ENCODE results near the gene FOXL3.

The FOXL3 gene

GRCh38 chr7:247636-248035, 42.3 kb upstream of the FOXL3 start:
- no peaks in the 10 kb centered on the region for H3K27me3 ChIP-seq (replicated peaks; ENCODE audit: control insufficient read depth, insufficient read depth, low read length, poor library complexity, severe bottlenecking)
- no peak for DNase-seq
- H3K4me1 ChIP-seq (ENCODE audit: control insufficient read depth, insufficient read depth, low read length, poor library complexity, severe bottlenecking): no peaks in the 10 kb centered on the region
- no peaks in the 10 kb centered on the region for H3K36me3 ChIP-seq (ENCODE audit: control insufficient read depth, insufficient read depth, low read length)
- no peak overlapping the region for H3K4me3 ChIP-seq (ENCODE audit: insufficient read depth, low read depth, low read length, poor library complexity, severe bottlenecking)
- no peaks in the 10 kb centered on the region for H3K9me3 ChIP-seq (ENCODE audit: control insufficient read depth, low read length)
- no peak overlapping the region for H3K27ac ChIP-seq (ENCODE audit: insufficient read depth, low read length, poor library complexity, severe bottlenecking)

- Histone ChIP-seq H3K4me1 (ENCODE audit: control insufficient read depth, insufficient read depth, low read length, poor library complexity, severe bottlenecking) (no peaks in the 10 kb centered on the region), H3K9me3 (ENCODE audit: control insufficient read depth, low read length) (no peaks in the 10 kb centered on the region), H3K27me3 (replicated peaks; ENCODE audit: control insufficient read depth, insufficient read depth, low read length, poor library complexity, severe bottlenecking) (no peaks in the 10 kb centered on the region), H3K4me3 (ENCODE audit: insufficient read depth, low read depth, low read length, poor library complexity, severe bottlenecking) (no peak overlapping the region), H3K27ac (ENCODE audit: insufficient read depth, low read length, poor library complexity, severe bottlenecking) (no peak overlapping the region), H3K36me3 (ENCODE audit: control insufficient read depth, insufficient read depth, low read length) (no peaks in the 10 kb centered on the region)
- no peak for DNase-seq
Measured at GRCh38 chr7:248732-249435, 41.1 kb upstream of the FOXL3 start.

GRCh38 chr7:249989-250388, 40.0 kb upstream of the FOXL3 start:
- Histone ChIP-seq H3K4me1 (ENCODE audit: control insufficient read depth, insufficient read depth, low read length, poor library complexity, severe bottlenecking) (no peaks in the 10 kb centered on the region), H3K36me3 (ENCODE audit: control insufficient read depth, insufficient read depth, low read length) (no peaks in the 10 kb centered on the region), H3K4me3 (ENCODE audit: insufficient read depth, low read depth, low read length, poor library complexity, severe bottlenecking) (no peak overlapping the region), H3K9me3 (ENCODE audit: control insufficient read depth, low read length) (no peaks in the 10 kb centered on the region), H3K27me3 (replicated peaks; ENCODE audit: control insufficient read depth, insufficient read depth, low read length, poor library complexity, severe bottlenecking) (no peaks in the 10 kb centered on the region), H3K27ac (ENCODE audit: insufficient read depth, low read length, poor library complexity, severe bottlenecking) (no peak overlapping the region)
- no peak for DNase-seq

- Histone ChIP-seq H3K36me3 (ENCODE audit: control insufficient read depth, insufficient read depth, low read length) (no peaks in the 10 kb centered on the region), H3K9me3 (ENCODE audit: control insufficient read depth, low read length) (no peaks in the 10 kb centered on the region), H3K4me3 (ENCODE audit: insufficient read depth, low read depth, low read length, poor library complexity, severe bottlenecking) (no peak overlapping the region), H3K27ac (ENCODE audit: insufficient read depth, low read length, poor library complexity, severe bottlenecking) (no peak overlapping the region), H3K4me1 (ENCODE audit: control insufficient read depth, insufficient read depth, low read length, poor library complexity, severe bottlenecking) (no peaks in the 10 kb centered on the region), H3K27me3 (replicated peaks; ENCODE audit: control insufficient read depth, insufficient read depth, low read length, poor library complexity, severe bottlenecking) (no peaks in the 10 kb centered on the region)
- no peak for DNase-seq
Measured at GRCh38 chr7:250523-250922, 39.4 kb upstream of the FOXL3 start.

- no peak overlapping the region for H3K4me3 ChIP-seq (ENCODE audit: insufficient read depth, low read depth, low read length, poor library complexity, severe bottlenecking)
- DNase-seq: no peak
- no peaks in the 10 kb centered on the region for H3K36me3 ChIP-seq (ENCODE audit: control insufficient read depth, insufficient read depth, low read length)
- H3K27ac ChIP-seq (ENCODE audit: insufficient read depth, low read length, poor library complexity, severe bottlenecking): no peak overlapping the region
- H3K27me3 ChIP-seq (replicated peaks; ENCODE audit: control insufficient read depth, insufficient read depth, low read length, poor library complexity, severe bottlenecking): no peaks in the 10 kb centered on the region
- no peaks in the 10 kb centered on the region for H3K9me3 ChIP-seq (ENCODE audit: control insufficient read depth, low read length)
- no peaks in the 10 kb centered on the region for H3K4me1 ChIP-seq (ENCODE audit: control insufficient read depth, insufficient read depth, low read length, poor library complexity, severe bottlenecking)
Measured at GRCh38 chr7:251005-251404, 39.0 kb upstream of the FOXL3 start.

- no peaks in the 10 kb centered on the region for H3K27me3 ChIP-seq (replicated peaks; ENCODE audit: control insufficient read depth, insufficient read depth, low read length, poor library complexity, severe bottlenecking)
- H3K27ac ChIP-seq (ENCODE audit: insufficient read depth, low read length, poor library complexity, severe bottlenecking): no peak overlapping the region
- H3K36me3 ChIP-seq (ENCODE audit: control insufficient read depth, insufficient read depth, low read length): no peaks in the 10 kb centered on the region
- H3K9me3 ChIP-seq (ENCODE audit: control insufficient read depth, low read length): no peaks in the 10 kb centered on the region
- no peak overlapping the region for H3K4me3 ChIP-seq (ENCODE audit: insufficient read depth, low read depth, low read length, poor library complexity, severe bottlenecking)
- H3K4me1 ChIP-seq (ENCODE audit: control insufficient read depth, insufficient read depth, low read length, poor library complexity, severe bottlenecking): no peaks in the 10 kb centered on the region
- no peak for DNase-seq
Measured at GRCh38 chr7:251446-252175, 38.4 kb upstream of the FOXL3 start.

- no peak for DNase-seq
- H3K36me3 ChIP-seq (ENCODE audit: control insufficient read depth, insufficient read depth, low read length): no peaks in the 10 kb centered on the region
- no peaks in the 10 kb centered on the region for H3K27me3 ChIP-seq (replicated peaks; ENCODE audit: control insufficient read depth, insufficient read depth, low read length, poor library complexity, severe bottlenecking)
Measured at GRCh38 chr7:252216-252965, 37.6 kb upstream of the FOXL3 start.

GRCh38 chr7:252981-253380, 37.0 kb upstream of the FOXL3 start:
- DNase-seq: no peak
- H3K4me1 ChIP-seq (ENCODE audit: control insufficient read depth, insufficient read depth, low read length, poor library complexity, severe bottlenecking): no peaks in the 10 kb centered on the region
- H3K36me3 ChIP-seq (ENCODE audit: control insufficient read depth, insufficient read depth, low read length): no peaks in the 10 kb centered on the region
- no peak overlapping the region for H3K4me3 ChIP-seq (ENCODE audit: insufficient read depth, low read depth, low read length, poor library complexity, severe bottlenecking)
- H3K9me3 ChIP-seq (ENCODE audit: control insufficient read depth, low read length): no peaks in the 10 kb centered on the region
- H3K27me3 ChIP-seq (replicated peaks; ENCODE audit: control insufficient read depth, insufficient read depth, low read length, poor library complexity, severe bottlenecking): no peaks in the 10 kb centered on the region
- H3K27ac ChIP-seq (ENCODE audit: insufficient read depth, low read length, poor library complexity, severe bottlenecking): no peak overlapping the region

More at GRCh38 chr7:252216-252965, 37.6 kb upstream of the FOXL3 start:
- Histone ChIP-seq H3K4me3 (ENCODE audit: insufficient read depth, low read depth, low read length, poor library complexity, severe bottlenecking) (no peak overlapping the region), H3K27ac (ENCODE audit: insufficient read depth, low read length, poor library complexity, severe bottlenecking) (no peak overlapping the region), H3K9me3 (ENCODE audit: control insufficient read depth, low read length) (no peaks in the 10 kb centered on the region), H3K4me1 (ENCODE audit: control insufficient read depth, insufficient read depth, low read length, poor library complexity, severe bottlenecking) (no peaks in the 10 kb centered on the region)

- no peak for DNase-seq
- H3K4me3 ChIP-seq (ENCODE audit: insufficient read depth, low read depth, low read length, poor library complexity, severe bottlenecking): no peak overlapping the region
- H3K36me3 ChIP-seq (ENCODE audit: control insufficient read depth, insufficient read depth, low read length): no peaks in the 10 kb centered on the region
- no peaks in the 10 kb centered on the region for H3K4me1 ChIP-seq (ENCODE audit: control insufficient read depth, insufficient read depth, low read length, poor library complexity, severe bottlenecking)
- no peaks in the 10 kb centered on the region for H3K9me3 ChIP-seq (ENCODE audit: control insufficient read depth, low read length)
- H3K27me3 ChIP-seq (replicated peaks; ENCODE audit: control insufficient read depth, insufficient read depth, low read length, poor library complexity, severe bottlenecking): no peaks in the 10 kb centered on the region
- no peak overlapping the region for H3K27ac ChIP-seq (ENCODE audit: insufficient read depth, low read length, poor library complexity, severe bottlenecking)
Measured at GRCh38 chr7:253581-254336, 36.2 kb upstream of the FOXL3 start.

Data from effector memory CD4-positive, alpha-beta T cell (primary cell).